ENCODE results near the gene INMT. TPM values are rescaled to one million over a fixed set of nuclear protein-coding genes. Genes with fewer than 3 reads are reported as not detected.

The INMT gene
- total and polyA plus RNA-seq, 2 experiments from 2014 or later = 0.79 to 1.1 TPM

- no peak overlapping the region for H3K27ac Mint-ChIP-seq
- no peak overlapping the region for H3K27ac ChIP-seq (ENCODE audit: low read depth)
- no peak overlapping the region for H3K4me3 Mint-ChIP-seq
- H3K9me3 Mint-ChIP-seq = no peaks in the 10 kb centered on the region
- ATAC-seq (no peak), DNase-seq (ENCODE audit: low spot score) (no peak)
- H3K36me3 Mint-ChIP-seq (ENCODE audit: low read depth) = no peaks in the 10 kb centered on the region
- no peaks in the 10 kb centered on the region for H3K79me2 ChIP-seq (replicated peaks; ENCODE audit: insufficient read depth)
- TF ChIP-seq ZNF114 (CRISPR knock-in tag; IDR thresholded peaks at IDR 0.05) (no peak), CREB1 (CRISPR knock-in tag; IDR thresholded peaks at IDR 0.05; ENCODE audit: low read depth) (no peak), STAT1 (IDR thresholded peaks at IDR 0.05; ENCODE audit: unreplicated experiment) (no peak)
- no peaks in the 10 kb centered on the region for H3F3A ChIP-seq (replicated peaks; ENCODE audit: low read depth)
- H2AFZ ChIP-seq = no peak overlapping the region
- H3K4me2 ChIP-seq = no peak overlapping the region
- peaks cover 10% of the 10 kb centered on the region for H3K27me3 Mint-ChIP-seq (ENCODE audit: insufficient read depth, low read depth, poor library complexity)
- H3K4me1 Mint-ChIP-seq = peaks cover 9% of the 10 kb centered on the region
- no peaks in the 10 kb centered on the region for H4K20me1 ChIP-seq (replicated peaks; ENCODE audit: insufficient read depth)
- H3K27me3 ChIP-seq (ENCODE audit: insufficient read depth) = no peaks in the 10 kb centered on the region
- H3K4me1 ChIP-seq (ENCODE audit: insufficient read depth) = no peaks in the 10 kb centered on the region; the same call in 1 of the 2 replicates
- no peak overlapping the region for H3K4me3 ChIP-seq
- H3K9me2 ChIP-seq (ENCODE audit: insufficient read depth) = no peaks in the 10 kb centered on the region
- H3K36me3 ChIP-seq (ENCODE audit: insufficient read depth) = no peaks in the 10 kb centered on the region
Observed at GRCh38 chr7:30708412-30708811, 43.5 kb upstream of the INMT start.

GRCh38 chr7:30708983-30709382 is 43.0 kb upstream of the INMT start:
- Histone ChIP-seq H3K9me2 (ENCODE audit: insufficient read depth) (no peaks in the 10 kb centered on the region), H3K27ac (ENCODE audit: low read depth) (no peak overlapping the region), H2AFZ (no peak overlapping the region), H3K4me1 (ENCODE audit: insufficient read depth) (no peaks in the 10 kb centered on the region; the same call in 1 of the 2 replicates), H3K4me3 (no peak overlapping the region), H3K36me3 (ENCODE audit: insufficient read depth) (no peaks in the 10 kb centered on the region), H3F3A (replicated peaks; ENCODE audit: low read depth) (no peaks in the 10 kb centered on the region), H3K79me2 (replicated peaks; ENCODE audit: insufficient read depth) (no peaks in the 10 kb centered on the region), H3K4me2 (no peak overlapping the region), H3K27me3 (ENCODE audit: insufficient read depth) (no peaks in the 10 kb centered on the region), H4K20me1 (replicated peaks; ENCODE audit: insufficient read depth) (no peaks in the 10 kb centered on the region)
- no peak overlapping the region for H3K27ac Mint-ChIP-seq
- DNase-seq (ENCODE audit: low spot score) (no peak), ATAC-seq (no peak; the same call in 2 of the 3 replicates)
- H3K4me1 Mint-ChIP-seq = peaks cover 9% of the 10 kb centered on the region
- no peaks in the 10 kb centered on the region for H3K9me3 Mint-ChIP-seq
- H3K36me3 Mint-ChIP-seq (ENCODE audit: low read depth) = no peaks in the 10 kb centered on the region
- TF ChIP-seq JUNB (IDR thresholded peaks at IDR 0.05; ENCODE audit: unreplicated experiment) = no peak
- TF ChIP-seq, protein P1, sequence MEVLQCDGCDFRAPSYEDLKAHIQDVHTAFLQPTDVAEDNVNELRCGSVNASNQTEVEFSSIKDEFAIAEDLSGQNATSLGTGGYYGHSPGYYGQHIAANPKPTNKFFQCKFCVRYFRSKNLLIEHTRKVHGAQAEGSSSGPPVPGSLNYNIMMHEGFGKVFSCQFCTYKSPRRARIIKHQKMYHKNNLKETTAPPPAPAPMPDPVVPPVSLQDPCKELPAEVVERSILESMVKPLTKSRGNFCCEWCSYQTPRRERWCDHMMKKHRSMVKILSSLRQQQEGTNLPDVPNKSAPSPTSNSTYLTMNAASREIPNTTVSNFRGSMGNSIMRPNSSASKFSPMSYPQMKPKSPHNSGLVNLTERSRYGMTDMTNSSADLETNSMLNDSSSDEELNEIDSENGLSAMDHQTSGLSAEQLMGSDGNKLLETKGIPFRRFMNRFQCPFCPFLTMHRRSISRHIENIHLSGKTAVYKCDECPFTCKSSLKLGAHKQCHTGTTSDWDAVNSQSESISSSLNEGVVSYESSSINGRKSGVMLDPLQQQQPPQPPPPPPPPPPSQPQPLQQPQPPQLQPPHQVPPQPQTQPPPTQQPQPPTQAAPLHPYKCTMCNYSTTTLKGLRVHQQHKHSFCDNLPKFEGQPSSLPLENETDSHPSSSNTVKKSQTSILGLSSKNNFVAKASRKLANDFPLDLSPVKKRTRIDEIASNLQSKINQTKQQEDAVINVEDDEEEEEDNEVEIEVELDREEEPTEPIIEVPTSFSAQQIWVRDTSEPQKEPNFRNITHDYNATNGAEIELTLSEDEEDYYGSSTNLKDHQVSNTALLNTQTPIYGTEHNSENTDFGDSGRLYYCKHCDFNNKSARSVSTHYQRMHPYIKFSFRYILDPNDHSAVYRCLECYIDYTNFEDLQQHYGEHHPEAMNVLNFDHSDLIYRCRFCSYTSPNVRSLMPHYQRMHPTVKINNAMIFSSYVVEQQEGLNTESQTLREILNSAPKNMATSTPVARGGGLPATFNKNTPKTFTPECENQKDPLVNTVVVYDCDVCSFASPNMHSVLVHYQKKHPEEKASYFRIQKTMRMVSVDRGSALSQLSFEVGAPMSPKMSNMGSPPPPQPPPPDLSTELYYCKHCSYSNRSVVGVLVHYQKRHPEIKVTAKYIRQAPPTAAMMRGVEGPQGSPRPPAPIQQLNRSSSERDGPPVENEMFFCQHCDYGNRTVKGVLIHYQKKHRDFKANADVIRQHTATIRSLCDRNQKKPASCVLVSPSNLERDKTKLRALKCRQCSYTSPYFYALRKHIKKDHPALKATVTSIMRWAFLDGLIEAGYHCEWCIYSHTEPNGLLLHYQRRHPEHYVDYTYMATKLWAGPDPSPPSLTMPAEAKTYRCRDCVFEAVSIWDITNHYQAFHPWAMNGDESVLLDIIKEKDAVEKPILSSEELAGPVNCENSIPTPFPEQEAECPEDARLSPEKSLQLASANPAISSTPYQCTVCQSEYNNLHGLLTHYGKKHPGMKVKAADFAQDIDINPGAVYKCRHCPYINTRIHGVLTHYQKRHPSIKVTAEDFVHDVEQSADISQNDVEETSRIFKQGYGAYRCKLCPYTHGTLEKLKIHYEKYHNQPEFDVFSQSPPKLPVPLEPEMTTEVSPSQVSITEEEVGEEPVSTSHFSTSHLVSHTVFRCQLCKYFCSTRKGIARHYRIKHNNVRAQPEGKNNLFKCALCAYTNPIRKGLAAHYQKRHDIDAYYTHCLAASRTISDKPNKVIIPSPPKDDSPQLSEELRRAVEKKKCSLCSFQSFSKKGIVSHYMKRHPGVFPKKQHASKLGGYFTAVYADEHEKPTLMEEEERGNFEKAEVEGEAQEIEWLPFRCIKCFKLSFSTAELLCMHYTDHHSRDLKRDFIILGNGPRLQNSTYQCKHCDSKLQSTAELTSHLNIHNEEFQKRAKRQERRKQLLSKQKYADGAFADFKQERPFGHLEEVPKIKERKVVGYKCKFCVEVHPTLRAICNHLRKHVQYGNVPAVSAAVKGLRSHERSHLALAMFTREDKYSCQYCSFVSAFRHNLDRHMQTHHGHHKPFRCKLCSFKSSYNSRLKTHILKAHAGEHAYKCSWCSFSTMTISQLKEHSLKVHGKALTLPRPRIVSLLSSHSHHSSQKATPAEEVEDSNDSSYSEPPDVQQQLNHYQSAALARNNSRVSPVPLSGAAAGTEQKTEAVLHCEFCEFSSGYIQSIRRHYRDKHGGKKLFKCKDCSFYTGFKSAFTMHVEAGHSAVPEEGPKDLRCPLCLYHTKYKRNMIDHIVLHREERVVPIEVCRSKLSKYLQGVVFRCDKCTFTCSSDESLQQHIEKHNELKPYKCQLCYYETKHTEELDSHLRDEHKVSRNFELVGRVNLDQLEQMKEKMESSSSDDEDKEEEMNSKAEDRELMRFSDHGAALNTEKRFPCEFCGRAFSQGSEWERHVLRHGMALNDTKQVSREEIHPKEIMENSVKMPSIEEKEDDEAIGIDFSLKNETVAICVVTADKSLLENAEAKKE (CRISPR knock-in tag; IDR thresholded peaks at IDR 0.05) = no peak
- no peak for TF ChIP-seq ETS1 (IDR thresholded peaks at IDR 0.05)
- no peak for TF ChIP-seq NANOG (IDR thresholded peaks at IDR 0.05; ENCODE audit: borderline replicate concordance)
- TF ChIP-seq ZNF114 (CRISPR knock-in tag; IDR thresholded peaks at IDR 0.05) = no peak
- no peak for TF ChIP-seq EZH2phosphoT487 (IDR thresholded peaks at IDR 0.05; ENCODE audit: unreplicated experiment)
- TF ChIP-seq EZH2 (IDR thresholded peaks at IDR 0.05; ENCODE audit: low read depth, unreplicated experiment) = no peak
- TF ChIP-seq REST (IDR thresholded peaks at IDR 0.05; ENCODE audit: unreplicated experiment) = no peak
- TF ChIP-seq POLR2AphosphoS5 (IDR thresholded peaks at IDR 0.05; ENCODE audit: low read depth) = no peak
- H3K4me3 Mint-ChIP-seq = no peak overlapping the region
- peaks cover 10% of the 10 kb centered on the region for H3K27me3 Mint-ChIP-seq (ENCODE audit: insufficient read depth, low read depth, poor library complexity)

Measured in GM23338 (cell line).